HL-60 (cell line): ENCODE measurements around the gene FREM2.

Experiments used
- DNase-seq, 2 experiments: peaks; one replicate each; pipeline ENCODE4 v3.0.0-alpha.2; 2010 to 2020; ENCODE audit warnings: low read depth in 1 of 2, low spot score in 1 of 2
- H3K27ac ChIP-seq: fragments of 250-450 bp; sonication (Bioruptor Pico); replicated peaks from 2 replicates; pipeline ENCODE4 v1.5.1; 2020; ENCODE audit warnings: mild to moderate bottlenecking, moderate library complexity
- H3K27me3 ChIP-seq: fragments of 250-450 bp; sonication (Bioruptor Pico); 2 replicates; pipeline ENCODE4 v1.5.1; 2021; ENCODE audit warnings: mild to moderate bottlenecking, moderate library complexity; ENCODE audit not compliant: insufficient read depth, poor library complexity, severe bottlenecking
- H3K4me3 ChIP-seq: replicated peaks from 2 replicates; pipeline ENCODE4 v1.5.1; 2011; ENCODE audit warnings: mild to moderate bottlenecking, control low read depth, low read length; ENCODE audit not compliant: insufficient read depth
- CTCF ChIP-seq: IDR thresholded peaks from one replicate; pipeline ENCODE4 v1.5.1; 2011; ENCODE audit warnings: low read length, control low read depth, inconsistent platforms; ENCODE audit not compliant: insufficient read depth
- GABPA ChIP-seq: IDR thresholded peaks from 2 replicates; pipeline ENCODE4 v1.6.1; 2012; ENCODE audit warnings: low read depth
- POLR2AphosphoS5 ChIP-seq: IDR thresholded peaks from 2 replicates; pipeline ENCODE4 v1.6.1; 2012; ENCODE audit warnings: low read depth
- REST ChIP-seq: IDR thresholded peaks from 2 replicates; pipeline ENCODE4 v1.6.1; 2012; ENCODE audit warnings: low read depth; ENCODE audit not compliant: insufficient replicate concordance
- SPI1 ChIP-seq: IDR thresholded peaks from 2 replicates; pipeline ENCODE4 v1.6.1; 2012; ENCODE audit warnings: low read depth, mild to moderate bottlenecking, borderline replicate concordance

The FREM2 gene

GRCh38 chr13:38868399-38868798 is 181.5 kb downstream of the FREM2 start:
- DNase-seq = no peak
- Histone ChIP-seq H3K4me3 (no peak overlapping the region), H3K27ac (no peak overlapping the region), H3K27me3 (no peaks in the 10 kb centered on the region)
- TF ChIP-seq GABPA = no peak
- TF ChIP-seq SPI1 = no peak
- no peak for TF ChIP-seq POLR2AphosphoS5
- no peak for TF ChIP-seq CTCF
- no peak for TF ChIP-seq REST

GRCh38 chr13:38868870-38869269 is 182.0 kb downstream of the FREM2 start:
- no peak overlapping the region for H3K27ac ChIP-seq

GRCh38 chr13:38871275-38871674 is 184.4 kb downstream of the FREM2 start:
- no peak for DNase-seq
- H3K27ac ChIP-seq = no peak overlapping the region
- TF ChIP-seq REST (no peak), CTCF (no peak), SPI1 (no peak), GABPA (no peak), POLR2AphosphoS5 (no peak)
- peaks cover 6% of the 10 kb centered on the region for H3K27me3 ChIP-seq
- no peak overlapping the region for H3K4me3 ChIP-seq

More at GRCh38 chr13:38868870-38869269, 182.0 kb downstream of the FREM2 start:
- TF ChIP-seq REST (no peak), CTCF (no peak), POLR2AphosphoS5 (no peak), SPI1 (no peak), GABPA (no peak)
- Histone ChIP-seq H3K4me3 (no peak overlapping the region), H3K27me3 (no peaks in the 10 kb centered on the region)
- no peak for DNase-seq
